Heart left ventricle (tissue), 13 donors: Measurements from ENCODE around the gene UBE4A.

Source experiments
- POLR2A ChIP-seq, 2 donors: fragments of 450-650 bp; IDR thresholded peaks; one replicate each; pipeline ENCODE4 v1.6.1; 2017; ENCODE audit warnings: antibody characterized with exemption in 2 of 2, mild to moderate bottlenecking in 2 of 2, moderate library complexity in 2 of 2
- TF ChIP-seq, protein P1 (sequence below), 12 donors: fragments of 200-600 bp; sonication (generic) in 4 of 12; IDR thresholded peaks; one replicate each; pipeline versions ENCODE4 v1.5.0 to v1.8.0; 2018 to 2022; ENCODE audit warnings: antibody characterized with exemption in 12 of 12, mild to moderate bottlenecking in 5 of 12
- donor health status: ischemic (EF 13 %, LVEDD 7.1; RV severe dilation, severe dysfunction).
- donor health status: DM: no; HTN: yes; CAD: no.
- donor health status: DM: no; HTN: no; CAD: no.
- donor health status: ischemic (EF 25% LVEDD 6.9; RV normal size, moderate dysfunction).
- donor health status: ischemic (EF 25% LVEDD 5.7; RV mildly dilated, moderate dysfunction).
- donor health status: ischemic (EF 35%, LVEDD 5.7; RV mildly dilated, moderate dysfunction).
- donor health status: nonischemic (EF 11% LVEDD 7.7; RV severe dilation, severe dysfunction).
- donor health status: DM: yes; HTN: yes; CAD: no.
- donor health status: PGD.
- donor health status: ischemic (EF 29% LVEDD 5.4; RV normal size, mild dysfunction).
- donor health status: nonischemic (EF 23%, LVEDD 6.1; RV moderate dilation, normal function).

DNA sequence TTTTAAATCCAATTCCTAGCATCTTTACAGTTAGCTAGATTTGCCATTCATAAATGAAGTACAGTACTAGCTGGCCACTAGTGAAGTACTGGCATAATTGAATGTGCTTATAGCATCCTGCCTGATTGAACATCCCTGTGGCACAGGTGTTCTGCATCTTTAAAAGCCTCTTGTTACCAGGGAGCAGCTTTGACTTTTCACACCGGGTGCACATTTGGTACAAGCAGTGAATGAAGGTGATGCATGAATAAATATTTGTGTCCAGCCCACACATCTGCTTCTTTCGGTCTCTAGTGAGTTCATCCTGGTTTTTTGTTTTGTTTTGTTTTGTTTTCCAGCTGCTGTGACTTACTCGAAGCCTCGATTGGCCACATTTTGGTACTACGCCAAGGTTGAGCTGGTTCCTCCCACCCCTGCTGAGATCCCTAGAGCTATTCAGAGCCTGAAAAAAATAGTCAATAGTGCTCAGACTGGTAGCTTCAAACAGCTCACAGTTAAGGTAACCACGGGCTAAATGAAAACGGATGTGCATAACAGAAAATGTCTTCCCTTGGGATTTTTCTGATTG is 47.3 kb downstream of the UBE4A start:
- no peak for TF ChIP-seq POLR2A (IDR thresholded peaks at IDR 0.05)
- TF ChIP-seq, protein P1, sequence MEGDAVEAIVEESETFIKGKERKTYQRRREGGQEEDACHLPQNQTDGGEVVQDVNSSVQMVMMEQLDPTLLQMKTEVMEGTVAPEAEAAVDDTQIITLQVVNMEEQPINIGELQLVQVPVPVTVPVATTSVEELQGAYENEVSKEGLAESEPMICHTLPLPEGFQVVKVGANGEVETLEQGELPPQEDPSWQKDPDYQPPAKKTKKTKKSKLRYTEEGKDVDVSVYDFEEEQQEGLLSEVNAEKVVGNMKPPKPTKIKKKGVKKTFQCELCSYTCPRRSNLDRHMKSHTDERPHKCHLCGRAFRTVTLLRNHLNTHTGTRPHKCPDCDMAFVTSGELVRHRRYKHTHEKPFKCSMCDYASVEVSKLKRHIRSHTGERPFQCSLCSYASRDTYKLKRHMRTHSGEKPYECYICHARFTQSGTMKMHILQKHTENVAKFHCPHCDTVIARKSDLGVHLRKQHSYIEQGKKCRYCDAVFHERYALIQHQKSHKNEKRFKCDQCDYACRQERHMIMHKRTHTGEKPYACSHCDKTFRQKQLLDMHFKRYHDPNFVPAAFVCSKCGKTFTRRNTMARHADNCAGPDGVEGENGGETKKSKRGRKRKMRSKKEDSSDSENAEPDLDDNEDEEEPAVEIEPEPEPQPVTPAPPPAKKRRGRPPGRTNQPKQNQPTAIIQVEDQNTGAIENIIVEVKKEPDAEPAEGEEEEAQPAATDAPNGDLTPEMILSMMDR (IDR thresholded peaks at IDR 0.05), result no peak
